Measurements from ENCODE around the gene WIPF3. TPM values are rescaled to one million over a fixed set of nuclear protein-coding genes. Genes with fewer than 3 reads are reported as not detected.

WIPF3 gene
- polyA plus RNA-seq, 5 donors = 0.90 to 1.9 (median 1.3) TPM

GRCh38 chr7:29808075-29808801, 1.9 kb downstream of the WIPF3 start:
- DNase-seq = no peak

GRCh38 chr7:29809533-29810155, 3.3 kb downstream of the WIPF3 start:
- no peak for DNase-seq

GRCh38 chr7:29810297-29810696, 4.0 kb downstream of the WIPF3 start:
- no peak for DNase-seq

GRCh38 chr7:29810813-29811482, 4.6 kb downstream of the WIPF3 start:
- DNase-seq = no peak

GRCh38 chr7:29811586-29811985, 5.3 kb downstream of the WIPF3 start:
- no peak for DNase-seq

GRCh38 chr7:29812185-29812876, 6.0 kb downstream of the WIPF3 start:
- no peak for DNase-seq

GRCh38 chr7:29815181-29816105, 9.1 kb downstream of the WIPF3 start:
- no peak for DNase-seq

GRCh38 chr7:29818308-29818707, 12.0 kb downstream of the WIPF3 start:
- no peak for DNase-seq

- DNase-seq = no peak
These were observed 19.6 kb downstream of the WIPF3 start for GRCh38 chr7:29825775-29826529.

GRCh38 chr7:29826530-29826822, 20.2 kb downstream of the WIPF3 start:
- DNase-seq = no peak

- DNase-seq = no peak
These were observed 20.6 kb downstream of the WIPF3 start for GRCh38 chr7:29826904-29827303.

GRCh38 chr7:29831705-29832104, 25.4 kb downstream of the WIPF3 start:
- DNase-seq = no peak

- no peak for DNase-seq
These were observed 27.6 kb downstream of the WIPF3 start for GRCh38 chr7:29833929-29834328.

GRCh38 chr7:29835718-29836117, 29.4 kb downstream of the WIPF3 start:
- no peak for DNase-seq

- DNase-seq = no peak
These were observed 33.0 kb downstream of the WIPF3 start for GRCh38 chr7:29839302-29839701.

GRCh38 chr7:29839921-29840320, 33.6 kb downstream of the WIPF3 start:
- no peak for DNase-seq

GRCh38 chr7:29840701-29841100, 34.4 kb downstream of the WIPF3 start:
- no peak for DNase-seq

- DNase-seq = no peak
These were observed 35.8 kb downstream of the WIPF3 start for GRCh38 chr7:29841926-29842701.

- peak in 1 of 2 donors; percentile 10 for DNase-seq
These were observed 36.8 kb downstream of the WIPF3 start for GRCh38 chr7:29843093-29843492.

GRCh38 chr7:29843726-29844125, 37.4 kb downstream of the WIPF3 start:
- DNase-seq = no peak
